CD8-positive, alpha-beta memory T cell (primary cell): ENCODE results near the gene LMO7. TPM values are rescaled to one million over a fixed set of nuclear protein-coding genes. Genes with fewer than 3 reads are reported as not detected.
A peak's percentile ranks its signal among the peaks of the same experiment; 100 is the strongest.

Source experiments
- CTCF ChIA-PET: fragments of 350-600 bp; sonication (Branson Sonifier 250); formaldehyde crosslinking; loops from one replicate; lab custom pipeline; 2021; ENCODE audit warnings: antibody characterized with exemption; lab: Charles Lee
- POLR2A ChIA-PET: fragments of 350-600 bp; sonication (Branson Sonifier 250); formaldehyde crosslinking; loops from one replicate; lab custom pipeline; 2021; ENCODE audit warnings: antibody characterized with exemption; lab: Charles Lee
- DNase-seq, 5 donors: peaks; one replicate each; pipeline versions ENCODE4 v3.0.0 to v3.0.0-alpha.2; 2020 to 2022; ENCODE audit warnings: mixed read lengths in 1 of 5
- H3K27ac ChIP-seq: one replicate; pipeline ENCODE4 v1.7.0; 2013; ENCODE audit warnings: low read depth, mild to moderate bottlenecking, low read length, moderate library complexity
- H3K27me3 ChIP-seq: 2 replicates; pipeline ENCODE4 v1.7.0; 2013; ENCODE audit warnings: low read length, mild to moderate bottlenecking; ENCODE audit not compliant: insufficient read depth, poor library complexity, severe bottlenecking
- H3K36me3 ChIP-seq: 2 replicates; pipeline ENCODE4 v1.7.0; 2013; ENCODE audit warnings: mild to moderate bottlenecking, low read length, moderate library complexity; ENCODE audit not compliant: insufficient read depth
- H3K4me1 ChIP-seq: 2 replicates; pipeline ENCODE4 v1.7.0; 2013; ENCODE audit warnings: mild to moderate bottlenecking, low read length, moderate library complexity; ENCODE audit not compliant: insufficient read depth
- H3K4me3 ChIP-seq: 2 replicates; pipeline ENCODE4 v1.7.0; 2013; ENCODE audit warnings: mild to moderate bottlenecking, low read length
- H3K9me3 ChIP-seq: 2 replicates; pipeline ENCODE4 v1.7.0; 2013; ENCODE audit warnings: mild to moderate bottlenecking, low read length
- H3K27ac Mint-ChIP-seq, 8 donors: one replicate each; pipeline ENCODE4 v1.8.0; 2020 to 2021; ENCODE audit warnings: mixed read lengths in 8 of 8, mild to moderate bottlenecking in 6 of 8, inconsistent platforms in 3 of 8, moderate library complexity in 3 of 8
- H3K27me3 Mint-ChIP-seq, 2 donors: one replicate each; pipeline ENCODE4 v1.8.0; 2020 to 2021; ENCODE audit warnings: mixed read lengths in 2 of 2, mild to moderate bottlenecking in 1 of 2, moderate library complexity in 1 of 2
- H3K36me3 Mint-ChIP-seq, 3 donors: one replicate each; pipeline ENCODE4 v1.8.0; 2020 to 2021; ENCODE audit warnings: mixed read lengths in 3 of 3, inconsistent platforms in 1 of 3, mild to moderate bottlenecking in 1 of 3
- H3K4me1 Mint-ChIP-seq, 3 donors: one replicate each; pipeline ENCODE4 v1.8.0; 2020 to 2021; ENCODE audit warnings: mixed read lengths in 3 of 3, inconsistent platforms in 1 of 3, mild to moderate bottlenecking in 1 of 3
- H3K4me3 Mint-ChIP-seq, 7 donors: one replicate each; pipeline ENCODE4 v1.8.0; 2020 to 2021; ENCODE audit warnings: mixed read lengths in 7 of 7, mild to moderate bottlenecking in 6 of 7, moderate library complexity in 4 of 7, inconsistent platforms in 2 of 7
- H3K9me3 Mint-ChIP-seq, 5 donors: one replicate each; pipeline ENCODE4 v1.8.0; 2020 to 2022; ENCODE audit warnings: mixed read lengths in 5 of 5, mild to moderate bottlenecking in 3 of 5, moderate library complexity in 2 of 5, inconsistent platforms in 1 of 5
- polyA plus RNA-seq: library from polyadenylated mRNA; unstranded; fragments of 300-500 nt; fragmentation: Illumina TruSeq; gene quantifications from one replicate; pipeline ENCODE4 v1.2.3, GENCODE V29; 2021
- total RNA-seq, 2 experiments: library from RNA; stranded (reverse); gene quantifications; one replicate each; pipeline ENCODE4 v1.2.3, GENCODE V29; 2021

LMO7 gene
- total RNA-seq = 1 to 10 TPM; 4.6 to 4.7 TPM
- polyA plus RNA-seq = 4.9 TPM

DNA sequence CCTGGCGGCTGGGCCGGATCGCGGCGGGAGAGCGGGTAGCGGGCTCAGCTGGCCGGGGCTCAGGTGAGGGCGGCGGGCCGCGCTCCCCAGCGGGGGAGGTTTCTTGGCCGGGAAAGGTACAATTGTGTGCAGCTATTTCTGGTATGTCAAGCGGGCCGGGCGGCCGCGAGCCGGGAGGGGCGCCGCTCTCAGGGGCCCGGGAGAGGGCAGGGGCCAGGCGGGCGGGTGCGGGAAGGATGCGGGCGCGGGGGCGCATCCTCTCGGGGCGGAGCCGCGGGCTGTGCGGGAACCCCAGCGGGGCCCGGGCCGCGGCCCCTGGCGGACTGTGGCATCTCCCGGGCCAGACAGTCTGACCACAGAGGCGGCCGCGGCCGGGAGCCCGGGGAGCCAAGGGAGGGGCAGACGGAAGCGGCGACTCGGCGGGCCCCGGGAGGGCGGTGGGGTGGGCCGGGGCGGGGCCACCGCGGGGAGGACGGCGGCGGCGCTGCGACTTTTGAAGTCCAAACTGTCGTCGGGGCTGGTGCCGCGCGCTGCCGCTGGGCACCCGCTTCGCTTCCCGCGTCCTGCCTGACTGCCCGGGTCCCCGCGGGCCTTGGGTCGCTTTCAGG, at the start of gene LMO7:
Gene LMO7 (plus strand): TSS at position 503 of the 608 bp plus-strand sequence. CDS start 328 bp downstream, outside the sequence.
- Mint-ChIP-seq H3K27me3 (peaks cover 2 to 8% of the 10 kb centered on the region in 2 donors), H3K4me1 (peaks cover 12 to 19% (median 14%) of the 10 kb centered on the region in 3 donors), H3K9me3 (no peaks in the 10 kb centered on the region), H3K36me3 (peaks cover 0 to 4% (median 0%) of the 10 kb centered on the region in 3 donors), H3K4me3 (peak within 1 kb of the TSS; percentile 80 to 91 (median 86)), H3K27ac (peak within 1 kb of the TSS in 7 of 8 donors; percentile 56 to 95 (median 72))
- POLR2A ChIA-PET = no interaction called here
- H3K4me3 ChIP-seq = peak within 1 kb of the TSS; percentile 93
- CTCF ChIA-PET = interaction anchor here (1.2 kb wide), 2 partner anchors 86 to 153 kb away, joined by 3 read pairs; partner anchors contain the start of gene UCHL3
- no peaks in the 10 kb centered on the region for H3K9me3 ChIP-seq
- peaks cover 4% of the 10 kb centered on the region for H3K4me1 ChIP-seq
- no peaks in the 10 kb centered on the region for H3K27me3 ChIP-seq
- peak; percentile 42 to 70 (median 57) for DNase-seq
- H3K27ac ChIP-seq = peak within 1 kb of the TSS; percentile 7
- H3K36me3 ChIP-seq = no peaks in the 10 kb centered on the region

DNA sequence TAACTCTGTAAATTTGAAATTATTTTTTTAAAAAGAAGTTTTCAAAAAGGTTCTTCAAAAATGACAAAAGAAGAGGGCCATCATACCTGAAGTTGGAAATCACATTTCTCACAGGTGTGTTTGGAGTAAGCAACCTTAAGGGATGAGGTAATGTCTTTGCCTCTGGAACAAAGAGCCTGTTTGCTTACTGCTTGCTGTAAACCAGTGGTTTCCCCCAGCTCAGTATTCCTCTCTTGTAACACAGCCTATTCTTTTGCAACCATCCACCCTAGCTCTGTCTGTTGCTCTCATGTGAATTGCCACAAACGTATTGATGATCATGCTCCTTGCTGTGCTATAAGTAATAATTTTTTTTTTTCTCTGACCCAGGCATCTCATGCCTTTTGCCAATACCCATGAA, 48.5 kb upstream of the LMO7 start:
- DNase-seq = no peak
- Histone ChIP-seq H3K27ac (no peak overlapping the region), H3K4me1 (no peaks in the 10 kb centered on the region), H3K9me3 (no peaks in the 10 kb centered on the region), H3K36me3 (peaks cover 6% of the 10 kb centered on the region), H3K4me3 (no peak overlapping the region), H3K27me3 (no peaks in the 10 kb centered on the region)
- H3K27ac Mint-ChIP-seq = peak overlapping the region in 2 of 8 donors; percentile 10 to 49
- H3K9me3 Mint-ChIP-seq = peaks cover 0 to 18% (median 2%) of the 10 kb centered on the region in 5 donors
- H3K4me3 Mint-ChIP-seq = no peak overlapping the region
- ChIA-PET CTCF (no interaction called here), POLR2A (no interaction called here)
- H3K36me3 Mint-ChIP-seq = peaks cover 20 to 55% (median 30%) of the 10 kb centered on the region in 3 donors
- no peaks in the 10 kb centered on the region for H3K27me3 Mint-ChIP-seq
- H3K4me1 Mint-ChIP-seq = peaks cover 0 to 7% (median 0%) of the 10 kb centered on the region in 3 donors

DNA sequence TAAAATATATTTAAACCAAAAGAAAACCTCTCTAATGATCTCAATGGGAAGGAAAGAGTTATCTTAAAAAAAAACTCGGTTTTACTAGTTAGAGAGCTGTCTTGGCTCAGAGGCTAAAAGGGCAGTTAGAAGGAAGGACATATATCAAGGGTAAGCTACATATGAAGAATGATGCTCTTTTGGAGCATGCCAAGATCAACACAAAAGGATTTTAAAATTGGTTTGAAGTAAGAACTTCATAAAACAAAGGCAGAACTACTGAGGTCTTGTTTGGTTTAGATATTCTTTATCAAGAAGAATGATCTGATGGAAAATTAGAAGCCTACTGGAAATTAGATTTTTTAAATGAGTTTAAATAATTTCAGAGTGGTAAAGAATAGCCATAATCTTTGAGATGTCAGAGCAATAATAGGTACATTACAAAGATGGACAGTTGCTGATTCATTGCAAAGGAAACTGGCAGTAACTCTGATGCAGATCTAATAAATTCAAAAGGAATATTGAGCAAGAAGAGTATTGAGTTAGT, 39.4 kb upstream of the LMO7 start:
- Histone ChIP-seq H3K27ac (no peak overlapping the region), H3K4me1 (no peaks in the 10 kb centered on the region), H3K4me3 (no peak overlapping the region), H3K9me3 (no peaks in the 10 kb centered on the region), H3K36me3 (no peaks in the 10 kb centered on the region), H3K27me3 (no peaks in the 10 kb centered on the region)
- DNase-seq = no peak
- Mint-ChIP-seq H3K9me3 (no peaks in the 10 kb centered on the region), H3K4me3 (no peak overlapping the region), H3K27me3 (peaks cover 0 to 1% of the 10 kb centered on the region in 2 donors), H3K27ac (no peak overlapping the region), H3K4me1 (no peaks in the 10 kb centered on the region), H3K36me3 (peaks cover 12 to 55% (median 36%) of the 10 kb centered on the region in 3 donors)
- ChIA-PET CTCF (no interaction called here), POLR2A (no interaction called here)

DNA sequence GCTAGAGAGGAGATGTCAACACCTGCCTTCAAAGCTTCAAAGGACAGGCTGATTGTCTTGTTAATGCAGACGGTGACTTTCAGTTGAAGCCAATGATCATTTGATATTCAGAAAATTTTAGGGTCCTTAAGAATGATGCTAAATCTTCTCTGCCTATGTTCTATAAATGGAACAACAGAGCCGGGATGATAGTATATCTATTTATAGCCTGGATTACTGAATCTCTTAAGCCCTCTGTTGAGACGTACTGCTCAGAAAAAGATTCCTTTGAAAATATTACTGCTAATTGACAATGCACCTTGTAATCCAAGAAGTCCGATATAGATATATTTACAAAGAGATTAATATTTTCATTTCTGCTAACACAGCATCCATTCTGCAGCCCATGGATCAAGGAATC, 35.8 kb upstream of the LMO7 start:
- H3K4me1 Mint-ChIP-seq = no peaks in the 10 kb centered on the region
- H3K27me3 Mint-ChIP-seq = peaks cover 0 to 1% of the 10 kb centered on the region in 2 donors
- H3K27ac Mint-ChIP-seq = no peak overlapping the region
- no peak overlapping the region for H3K4me3 Mint-ChIP-seq
- no peaks in the 10 kb centered on the region for H3K27me3 ChIP-seq
- H3K36me3 Mint-ChIP-seq = peaks cover 12 to 53% (median 37%) of the 10 kb centered on the region in 3 donors
- H3K9me3 Mint-ChIP-seq = no peaks in the 10 kb centered on the region
- H3K9me3 ChIP-seq = no peaks in the 10 kb centered on the region
- no peaks in the 10 kb centered on the region for H3K36me3 ChIP-seq
- H3K27ac ChIP-seq = no peak overlapping the region
- POLR2A ChIA-PET = no interaction called here
- no peak for DNase-seq
- H3K4me1 ChIP-seq = no peaks in the 10 kb centered on the region
- CTCF ChIA-PET = no interaction called here
- H3K4me3 ChIP-seq = no peak overlapping the region

DNA sequence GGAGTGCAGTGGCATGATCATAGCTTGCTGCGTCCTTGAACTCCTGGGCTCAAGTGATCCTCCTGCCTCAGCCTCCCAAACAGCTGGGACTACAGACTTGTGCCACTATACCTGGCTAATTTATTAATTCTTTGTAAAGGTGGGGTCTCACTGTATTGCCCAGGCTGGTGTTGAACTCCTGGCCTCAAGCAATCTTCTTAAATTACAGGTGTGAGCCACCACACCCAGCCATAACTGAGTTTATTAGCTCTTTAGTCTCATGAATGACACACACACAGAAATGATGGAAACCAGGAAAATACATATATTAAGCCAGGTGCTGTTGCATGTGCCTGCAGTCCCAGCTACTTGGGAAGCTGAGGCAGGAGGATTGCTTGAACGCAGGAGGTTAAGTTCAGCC, 33.1 kb upstream of the LMO7 start:
- H3K4me1 Mint-ChIP-seq = no peaks in the 10 kb centered on the region
- no peak overlapping the region for H3K4me3 Mint-ChIP-seq
- peaks cover 0 to 1% of the 10 kb centered on the region in 2 donors for H3K27me3 Mint-ChIP-seq
- DNase-seq = no peak
- H3K4me1 ChIP-seq = no peaks in the 10 kb centered on the region
- peaks cover 11 to 50% (median 27%) of the 10 kb centered on the region in 3 donors for H3K36me3 Mint-ChIP-seq
- no peaks in the 10 kb centered on the region for H3K9me3 Mint-ChIP-seq
- no peak overlapping the region for H3K27ac ChIP-seq
- ChIA-PET CTCF (no interaction called here), POLR2A (no interaction called here)
- no peaks in the 10 kb centered on the region for H3K36me3 ChIP-seq
- no peak overlapping the region for H3K27ac Mint-ChIP-seq
- no peak overlapping the region for H3K4me3 ChIP-seq
- no peaks in the 10 kb centered on the region for H3K9me3 ChIP-seq
- H3K27me3 ChIP-seq = no peaks in the 10 kb centered on the region

DNA sequence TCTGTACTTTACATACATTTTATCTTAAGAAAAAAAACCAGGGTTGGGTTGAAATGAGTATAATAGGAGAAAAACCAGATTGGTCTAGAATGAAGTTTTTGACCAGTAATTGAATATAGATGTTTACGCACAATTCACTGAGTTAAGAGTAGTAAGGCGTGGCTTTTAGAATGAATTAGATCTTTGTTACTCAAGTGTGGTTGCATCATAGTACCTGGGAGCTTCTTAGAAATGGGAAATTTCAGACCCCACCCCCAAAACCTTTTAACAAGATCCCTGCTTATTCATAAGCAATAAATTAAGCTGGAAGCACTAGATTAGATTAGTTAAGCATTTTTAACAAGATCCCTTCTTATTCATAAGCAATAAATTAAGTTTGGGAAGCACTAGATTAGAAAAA, 28.7 kb upstream of the LMO7 start:
- H3K27me3 Mint-ChIP-seq = no peaks in the 10 kb centered on the region
- no peaks in the 10 kb centered on the region for H3K9me3 ChIP-seq
- no peaks in the 10 kb centered on the region for H3K4me1 Mint-ChIP-seq
- no peaks in the 10 kb centered on the region for H3K9me3 Mint-ChIP-seq
- H3K4me1 ChIP-seq = no peaks in the 10 kb centered on the region
- H3K4me3 Mint-ChIP-seq = no peak overlapping the region
- CTCF ChIA-PET = no interaction called here
- POLR2A ChIA-PET = no interaction called here
- H3K27me3 ChIP-seq = no peaks in the 10 kb centered on the region
- peaks cover 0 to 18% (median 13%) of the 10 kb centered on the region in 3 donors for H3K36me3 Mint-ChIP-seq
- H3K36me3 ChIP-seq = no peaks in the 10 kb centered on the region
- H3K4me3 ChIP-seq = no peak overlapping the region
- DNase-seq = no peak
- H3K27ac Mint-ChIP-seq = no peak overlapping the region
- no peak overlapping the region for H3K27ac ChIP-seq

DNA sequence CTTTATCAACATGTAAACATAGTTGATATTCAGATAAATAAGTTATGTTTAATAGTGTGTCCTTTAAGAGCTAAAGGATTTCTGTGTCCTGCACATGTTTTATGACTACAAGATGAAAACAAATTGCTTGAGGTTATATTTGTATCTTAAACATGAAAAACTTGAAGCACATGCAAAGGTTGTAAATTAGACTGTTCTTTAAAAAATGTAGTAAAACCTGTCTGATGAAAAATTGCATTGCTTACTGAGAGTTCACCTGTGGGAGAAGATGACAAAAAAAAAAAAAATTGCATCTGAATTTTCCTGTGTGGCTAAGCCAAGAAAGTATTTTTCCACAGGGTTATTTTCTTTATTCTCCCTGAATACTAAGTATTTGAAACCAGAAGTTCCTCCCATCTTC, 25.7 kb upstream of the LMO7 start:
- H3K27ac ChIP-seq = no peak overlapping the region
- CTCF ChIA-PET = no interaction called here
- no peak overlapping the region for H3K4me3 Mint-ChIP-seq
- DNase-seq = no peak
- H3K27me3 Mint-ChIP-seq = no peaks in the 10 kb centered on the region
- peaks cover 0 to 15% (median 15%) of the 10 kb centered on the region in 3 donors for H3K36me3 Mint-ChIP-seq
- H3K9me3 Mint-ChIP-seq = no peaks in the 10 kb centered on the region
- H3K9me3 ChIP-seq = no peaks in the 10 kb centered on the region
- POLR2A ChIA-PET = no interaction called here
- no peak overlapping the region for H3K4me3 ChIP-seq
- no peaks in the 10 kb centered on the region for H3K4me1 Mint-ChIP-seq
- no peaks in the 10 kb centered on the region for H3K27me3 ChIP-seq
- no peaks in the 10 kb centered on the region for H3K36me3 ChIP-seq
- H3K27ac Mint-ChIP-seq = no peak overlapping the region
- H3K4me1 ChIP-seq = no peaks in the 10 kb centered on the region

DNA sequence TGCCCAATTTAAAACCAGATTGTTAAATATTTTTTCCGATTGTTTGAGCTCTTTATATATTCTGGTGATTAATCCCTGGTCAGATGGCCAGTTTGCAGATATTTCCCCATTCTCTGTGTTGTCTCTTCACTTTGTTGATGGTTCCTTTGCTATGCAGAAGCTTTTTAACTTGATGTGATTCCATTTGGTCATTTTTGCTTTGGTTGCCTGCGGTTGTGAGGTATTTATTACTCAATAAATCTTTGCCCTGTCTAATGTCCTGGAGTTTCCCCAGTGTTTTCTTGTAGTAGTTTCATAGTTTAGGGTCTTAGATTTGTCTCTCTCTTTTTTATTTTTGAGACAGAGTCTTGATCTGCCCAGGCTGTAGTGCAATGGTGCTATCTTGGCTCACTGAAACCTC, 23.8 kb upstream of the LMO7 start:
- no peak for DNase-seq
- Mint-ChIP-seq H3K9me3 (no peaks in the 10 kb centered on the region), H3K27ac (no peak overlapping the region), H3K4me1 (no peaks in the 10 kb centered on the region), H3K36me3 (peaks cover 4 to 12% (median 4%) of the 10 kb centered on the region in 3 donors), H3K27me3 (no peaks in the 10 kb centered on the region), H3K4me3 (no peak overlapping the region)
- no peak overlapping the region for H3K27ac ChIP-seq
- no peaks in the 10 kb centered on the region for H3K9me3 ChIP-seq
- H3K36me3 ChIP-seq = no peaks in the 10 kb centered on the region
- ChIA-PET CTCF (no interaction called here), POLR2A (no interaction called here)
- no peaks in the 10 kb centered on the region for H3K4me1 ChIP-seq
- H3K4me3 ChIP-seq = no peak overlapping the region
- H3K27me3 ChIP-seq = no peaks in the 10 kb centered on the region
